Stomach (tissue), 9 donors: ENCODE data around the gene TENM3. TPM values are rescaled to one million over a fixed set of nuclear protein-coding genes. Genes with fewer than 3 reads are reported as not detected.

Experiments used
- DNase-seq, 2 donors: peaks; one replicate each; pipeline versions ENCODE4 v3.0.0 to v3.0.0-alpha.2; 2013 to 2019
- H3K27ac ChIP-seq, 5 donors: fragments of 200-600 bp in 4 of 5; sonication (generic) in 4 of 5; one replicate each; pipeline ENCODE4 v1.5.1; 2013 to 2019; ENCODE audit warnings: mild to moderate bottlenecking in 1 of 5, moderate library complexity in 1 of 5
- H3K27me3 ChIP-seq, 3 donors: fragments of 200-600 bp; sonication (generic); one replicate each; pipeline ENCODE4 v1.5.1; 2017 to 2019; ENCODE audit warnings: mixed run types in 1 of 3
- H3K36me3 ChIP-seq, 4 donors: fragments of 200-600 bp; sonication (generic); 1 replicate in 3 of 4; 2 replicates in 1 of 4; pipeline ENCODE4 v1.5.1; 2016 to 2019
- H3K4me1 ChIP-seq, 4 donors: fragments of 200-600 bp; sonication (generic); one replicate each; pipeline ENCODE4 v1.5.1; 2016 to 2019
- H3K4me3 ChIP-seq, 4 donors: fragments of 200-600 bp; sonication (generic) in 3 of 4; one replicate each; pipeline ENCODE4 v1.5.1; 2016 to 2019; ENCODE audit warnings: mild to moderate bottlenecking in 1 of 4
- H3K9me3 ChIP-seq, 4 donors: fragments of 200-600 bp; sonication (generic); one replicate each; pipeline ENCODE4 v1.5.1; 2016 to 2019
- CTCF ChIP-seq, 7 experiments: fragments of 450-650 bp in 4 of 7; fragments of 200-600 bp in 3 of 7; sonication (generic) in 3 of 7; IDR thresholded peaks; one replicate each; pipeline ENCODE4 v1.5.1; 2016 to 2019; ENCODE audit warnings: antibody characterized with exemption in 7 of 7, control low read depth in 2 of 7, mild to moderate bottlenecking in 1 of 7
- EP300 ChIP-seq: sonication (generic); formaldehyde crosslinking; IDR thresholded peaks from one replicate; pipeline ENCODE4 v1.6.1; 2017; ENCODE audit warnings: antibody characterized with exemption
- POLR2A ChIP-seq, 4 donors: fragments of 450-650 bp; IDR thresholded peaks; one replicate each; pipeline ENCODE4 v1.6.1; 2016; ENCODE audit warnings: antibody characterized with exemption in 4 of 4, control low read depth in 2 of 4, mild to moderate bottlenecking in 1 of 4, moderate library complexity in 1 of 4
- POLR2AphosphoS5 ChIP-seq, 3 donors: sonication (generic); formaldehyde crosslinking; IDR thresholded peaks; one replicate each; pipeline ENCODE4 v1.6.1; 2016; ENCODE audit warnings: antibody characterized with exemption in 3 of 3
- WGBS, 5 donors: extraction: QIAGEN DNeasy Blood & Tissue Kit in 3 of 5; methylation state at CpG; one replicate each; pipeline versions ENCODE4 v1.1.5 to v1.1.7; 2013 to 2018; 5-methylcytosine and 5-hydroxymethylcytosine counted together
- intact Hi-C: fragments of 100-400 bp; cut with DNase I; formaldehyde crosslinking; loops from one replicate; pipeline ENCODE4 v1.15.1; 2023; ENCODE audit warnings: low total_unique reads
- polyA plus RNA-seq, 3 donors: library from polyadenylated mRNA; stranded (reverse); fragments of 200-250 nt; gene quantifications; one replicate each; pipeline ENCODE4 v1.2.3, GENCODE V29; 2013
- total RNA-seq, 5 donors: library from RNA; depleted of rRNA; stranded (reverse); fragments of >200 nt; gene quantifications; one replicate each; pipeline versions ENCODE4 v1.1.0 to v1.2.3, GENCODE V29; 2014 to 2016
- donor health status: healthy with polysubstance abuse.
- donor health status: Bipolar disorder and iron deficiency.
- donor health status: healthy.

TENM3 gene
- total and polyA plus RNA-seq, 8 donors = under 0.01 to 8.3 (median 0.44) TPM

DNA sequence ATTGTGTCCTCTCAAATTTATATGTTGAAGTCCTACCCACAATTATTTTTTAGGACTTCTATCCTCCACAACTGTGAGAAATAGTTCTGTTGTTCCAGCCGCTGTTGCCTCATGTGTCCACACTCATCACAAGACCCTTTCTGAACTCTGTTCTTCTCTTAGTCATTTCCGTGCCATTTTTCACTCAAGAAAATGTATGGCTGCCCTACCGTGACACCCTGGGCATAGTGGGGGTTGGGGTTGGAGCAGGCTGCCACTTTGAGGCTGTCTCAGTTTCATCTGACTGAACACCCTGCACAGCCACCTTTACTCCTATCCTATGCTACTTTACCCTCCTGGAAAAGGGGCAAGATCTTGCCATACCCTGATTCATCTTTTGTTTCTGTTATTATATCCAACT, 319.1 kb downstream of the TENM3 start:
- DNase-seq = no peak
- TF ChIP-seq POLR2AphosphoS5 (IDR thresholded peaks at IDR 0.05) (no peak), EP300 (no peak), CTCF (IDR thresholded peaks at IDR 0.05) (no peak), POLR2A (IDR thresholded peaks at IDR 0.05) (no peak)
- no peaks in the 10 kb centered on the region for H3K9me3 ChIP-seq
- H3K27ac ChIP-seq = no peak overlapping the region
- intact Hi-C loops = no loop called here
- no peaks in the 10 kb centered on the region for H3K4me1 ChIP-seq
- WGBS, 5 donors = 72 to 89% (median 84%) methylated on average over 3 of the region's 3 CpGs
- H3K27me3 ChIP-seq = no peaks in the 10 kb centered on the region
- H3K4me3 ChIP-seq = no peak overlapping the region
- H3K36me3 ChIP-seq = no peaks in the 10 kb centered on the region

- Histone ChIP-seq H3K36me3 (no peaks in the 10 kb centered on the region), H3K4me3 (no peak overlapping the region), H3K9me3 (no peaks in the 10 kb centered on the region), H3K4me1 (no peaks in the 10 kb centered on the region), H3K27ac (no peak overlapping the region), H3K27me3 (no peaks in the 10 kb centered on the region)
- no peak for DNase-seq
- 50 to 65% (median 53%) methylated on average over 4 of the region's 4 CpGs for WGBS, 5 donors
- intact Hi-C loops = no loop called here
- TF ChIP-seq POLR2AphosphoS5 (IDR thresholded peaks at IDR 0.05) (no peak), POLR2A (IDR thresholded peaks at IDR 0.05) (no peak), EP300 (no peak), CTCF (IDR thresholded peaks at IDR 0.05) (no peak)
Measured at GRCh38 chr4:182564724-182565369, 321.6 kb downstream of the TENM3 start.

DNA sequence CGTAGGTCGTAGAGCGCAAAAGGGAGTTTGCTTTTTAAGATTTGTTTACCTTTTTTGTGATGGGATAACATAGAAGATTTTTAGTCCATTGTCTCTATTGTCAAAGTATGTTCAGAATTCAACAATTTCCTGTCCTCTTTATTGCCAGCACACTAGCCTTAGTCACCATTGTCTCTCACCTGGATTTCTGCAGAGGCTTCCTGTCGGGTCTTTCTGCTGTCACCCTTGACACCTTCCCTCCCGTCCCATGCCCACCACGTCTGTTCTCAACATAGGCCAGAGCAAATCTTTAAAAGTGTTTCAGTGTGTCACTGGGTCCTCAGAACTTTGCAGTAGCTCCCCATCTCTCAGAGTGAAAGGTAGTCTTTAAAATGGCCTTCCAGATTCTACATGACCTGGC, 323.9 kb downstream of the TENM3 start:
- Histone ChIP-seq H3K9me3 (no peaks in the 10 kb centered on the region), H3K4me1 (no peaks in the 10 kb centered on the region), H3K27me3 (no peaks in the 10 kb centered on the region), H3K36me3 (no peaks in the 10 kb centered on the region), H3K4me3 (no peak overlapping the region), H3K27ac (no peak overlapping the region)
- TF ChIP-seq POLR2AphosphoS5 (IDR thresholded peaks at IDR 0.05) = no peak
- no peak for TF ChIP-seq POLR2A (IDR thresholded peaks at IDR 0.05)
- no peak for TF ChIP-seq EP300
- TF ChIP-seq CTCF (IDR thresholded peaks at IDR 0.05) = no peak
- no peak for DNase-seq
- 66 to 76% (median 73%) methylated on average over 6 of the region's 6 CpGs for WGBS, 5 donors
- intact Hi-C loops = no loop called here

DNA sequence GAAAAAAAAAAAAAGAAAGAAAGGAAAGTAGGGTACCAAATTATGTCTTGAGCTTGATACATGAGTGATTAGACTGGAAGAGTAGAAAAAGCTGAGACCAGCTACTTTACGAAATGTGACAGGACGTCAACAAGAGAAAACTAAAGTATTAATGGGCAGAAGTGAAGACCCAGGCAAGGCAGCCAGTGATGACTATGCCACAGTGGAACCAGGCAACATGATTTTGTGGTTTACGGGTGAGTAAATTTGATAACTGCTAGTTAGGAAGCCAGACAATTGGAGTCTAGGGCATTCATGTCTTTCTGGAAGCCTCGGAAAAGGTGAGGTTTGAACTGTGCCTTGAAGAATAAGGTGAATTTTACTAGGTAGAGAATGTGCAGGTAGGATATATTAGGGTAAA, 326.4 kb downstream of the TENM3 start:
- Histone ChIP-seq H3K27ac (no peak overlapping the region), H3K4me3 (no peak overlapping the region), H3K9me3 (no peaks in the 10 kb centered on the region), H3K4me1 (no peaks in the 10 kb centered on the region), H3K36me3 (no peaks in the 10 kb centered on the region), H3K27me3 (peaks cover 0 to under 1% (median 0%) of the 10 kb centered on the region in 3 donors)
- intact Hi-C loops = no loop called here
- TF ChIP-seq POLR2AphosphoS5 (IDR thresholded peaks at IDR 0.05) (no peak), POLR2A (IDR thresholded peaks at IDR 0.05) (no peak), CTCF (IDR thresholded peaks at IDR 0.05) (no peak), EP300 (no peak)
- DNase-seq = no peak
- WGBS, 5 donors = 86 to 96% (median 94%) methylated on average over 4 of the region's 4 CpGs
